Osteoblast (primary cell): ENCODE results near the gene EYA3. TPM values are rescaled to one million over a fixed set of nuclear protein-coding genes. Genes with fewer than 3 reads are reported as not detected.

Experiments used
- DNase-seq: peaks from one replicate; pipeline ENCODE4 v3.0.0; 2011; ENCODE audit warnings: low spot score, mixed read lengths; ENCODE audit not compliant: insufficient read length; ENCODE audit errors: missing footprints
- H2AFZ ChIP-seq: 2 replicates; pipeline ENCODE4 v1.6.0; 2011; ENCODE audit warnings: mild to moderate bottlenecking, low read length
- H3K27ac ChIP-seq: 2 replicates; pipeline ENCODE4 v1.5.1; 2011; ENCODE audit warnings: mild to moderate bottlenecking, low read depth, low read length, moderate library complexity
- H3K27me3 ChIP-seq: 2 replicates; pipeline ENCODE4 v1.6.0; 2012; ENCODE audit warnings: mild to moderate bottlenecking, control low read depth, inconsistent platforms, low read length, moderate library complexity; ENCODE audit not compliant: insufficient read depth
- H3K36me3 ChIP-seq: 2 replicates; pipeline ENCODE4 v1.5.1; 2011; ENCODE audit warnings: mild to moderate bottlenecking, low read length, control low read depth, moderate library complexity; ENCODE audit not compliant: insufficient read depth
- H3K4me1 ChIP-seq: 2 replicates; pipeline ENCODE4 v1.5.1; 2011; ENCODE audit warnings: mild to moderate bottlenecking, low read length, control low read depth, moderate library complexity; ENCODE audit not compliant: insufficient read depth
- H3K4me2 ChIP-seq: 2 replicates; pipeline ENCODE4 v1.6.0; 2011; ENCODE audit warnings: mild to moderate bottlenecking, low read length; ENCODE audit not compliant: insufficient read depth
- H3K4me3 ChIP-seq: fragments of 200-600 bp; sonication (generic); 3 replicates; pipeline ENCODE4 v1.5.1; 2012; ENCODE audit warnings: mild to moderate bottlenecking, low read length, inconsistent platforms; ENCODE audit not compliant: insufficient read depth
- H3K79me2 ChIP-seq: 2 replicates; pipeline ENCODE4 v1.6.0; 2012; ENCODE audit warnings: mild to moderate bottlenecking, low read length, control low read depth, inconsistent platforms; ENCODE audit not compliant: insufficient read depth
- H3K9me3 ChIP-seq: 2 replicates; pipeline ENCODE4 v1.5.1; 2011; ENCODE audit warnings: low read depth, low read length, control low read depth
- H4K20me1 ChIP-seq: 2 replicates; pipeline ENCODE4 v1.6.0; 2012; ENCODE audit warnings: mild to moderate bottlenecking, low read length, control low read depth; ENCODE audit not compliant: insufficient read depth
- total RNA-seq: library from RNA; depleted of rRNA; stranded (reverse); fragments of >200 nt; gene quantifications from 2 replicates; pipeline ENCODE4 v1.2.3, GENCODE V29; 2012
- TF ChIP-seq, protein P1 (sequence below): IDR thresholded peaks from 2 replicates; pipeline ENCODE4 v1.5.1; 2011; ENCODE audit warnings: mild to moderate bottlenecking, low read depth, low read length, moderate library complexity; ENCODE audit errors: extremely low read depth

Gene EYA3
- total RNA-seq, 1 donor: 10.9 TPM

DNA sequence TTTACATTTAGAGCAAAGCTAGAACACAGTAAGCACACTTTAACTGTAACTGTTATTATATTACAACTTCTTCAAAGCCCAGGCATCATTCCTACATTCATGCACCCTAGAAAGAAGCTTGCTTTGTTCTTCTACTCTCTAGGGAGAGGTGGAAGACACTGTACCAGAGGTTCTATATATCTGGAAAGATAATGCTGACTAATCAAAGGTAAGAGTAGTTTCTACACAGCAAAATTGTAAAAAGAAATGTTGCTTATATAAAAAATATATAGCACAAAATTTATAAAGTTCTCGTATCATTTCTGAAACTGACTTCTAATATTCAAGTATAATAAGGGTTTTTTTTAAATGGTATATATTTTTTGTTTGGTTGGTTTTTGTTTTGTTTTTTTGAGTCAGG, 44.0 kb downstream of the EYA3 start:
- no peak overlapping the region for H3K27ac ChIP-seq
- H3K79me2 ChIP-seq: peaks cover 11% of the 10 kb centered on the region
- peak; percentile 15 for DNase-seq
- no peaks in the 10 kb centered on the region for H3K27me3 ChIP-seq
- TF ChIP-seq, protein P1, sequence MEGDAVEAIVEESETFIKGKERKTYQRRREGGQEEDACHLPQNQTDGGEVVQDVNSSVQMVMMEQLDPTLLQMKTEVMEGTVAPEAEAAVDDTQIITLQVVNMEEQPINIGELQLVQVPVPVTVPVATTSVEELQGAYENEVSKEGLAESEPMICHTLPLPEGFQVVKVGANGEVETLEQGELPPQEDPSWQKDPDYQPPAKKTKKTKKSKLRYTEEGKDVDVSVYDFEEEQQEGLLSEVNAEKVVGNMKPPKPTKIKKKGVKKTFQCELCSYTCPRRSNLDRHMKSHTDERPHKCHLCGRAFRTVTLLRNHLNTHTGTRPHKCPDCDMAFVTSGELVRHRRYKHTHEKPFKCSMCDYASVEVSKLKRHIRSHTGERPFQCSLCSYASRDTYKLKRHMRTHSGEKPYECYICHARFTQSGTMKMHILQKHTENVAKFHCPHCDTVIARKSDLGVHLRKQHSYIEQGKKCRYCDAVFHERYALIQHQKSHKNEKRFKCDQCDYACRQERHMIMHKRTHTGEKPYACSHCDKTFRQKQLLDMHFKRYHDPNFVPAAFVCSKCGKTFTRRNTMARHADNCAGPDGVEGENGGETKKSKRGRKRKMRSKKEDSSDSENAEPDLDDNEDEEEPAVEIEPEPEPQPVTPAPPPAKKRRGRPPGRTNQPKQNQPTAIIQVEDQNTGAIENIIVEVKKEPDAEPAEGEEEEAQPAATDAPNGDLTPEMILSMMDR: no peak
- peaks cover 22% of the 10 kb centered on the region for H3K36me3 ChIP-seq
- peaks cover 4% of the 10 kb centered on the region for H3K4me1 ChIP-seq
- H3K4me2 ChIP-seq: no peak overlapping the region
- no peaks in the 10 kb centered on the region for H3K9me3 ChIP-seq
- H2AFZ ChIP-seq: no peak overlapping the region
- H3K4me3 ChIP-seq: no peak overlapping the region
- H4K20me1 ChIP-seq: no peaks in the 10 kb centered on the region

- H3K4me1 ChIP-seq: peaks cover 7% of the 10 kb centered on the region
- H3K9me3 ChIP-seq: no peaks in the 10 kb centered on the region
- H3K27ac ChIP-seq: no peak overlapping the region
- H3K79me2 ChIP-seq: peaks cover 6% of the 10 kb centered on the region
- H3K4me3 ChIP-seq: no peak overlapping the region
- H4K20me1 ChIP-seq: no peaks in the 10 kb centered on the region
- no peaks in the 10 kb centered on the region for H3K27me3 ChIP-seq
- H3K36me3 ChIP-seq: peaks cover 15% of the 10 kb centered on the region
- H2AFZ ChIP-seq: no peak overlapping the region
- no peak for DNase-seq
- TF ChIP-seq, protein P1: no peak
- H3K4me2 ChIP-seq: no peak overlapping the region
These were observed 49.1 kb downstream of the EYA3 start for GRCh38 chr1:28039341-28039740.

DNA sequence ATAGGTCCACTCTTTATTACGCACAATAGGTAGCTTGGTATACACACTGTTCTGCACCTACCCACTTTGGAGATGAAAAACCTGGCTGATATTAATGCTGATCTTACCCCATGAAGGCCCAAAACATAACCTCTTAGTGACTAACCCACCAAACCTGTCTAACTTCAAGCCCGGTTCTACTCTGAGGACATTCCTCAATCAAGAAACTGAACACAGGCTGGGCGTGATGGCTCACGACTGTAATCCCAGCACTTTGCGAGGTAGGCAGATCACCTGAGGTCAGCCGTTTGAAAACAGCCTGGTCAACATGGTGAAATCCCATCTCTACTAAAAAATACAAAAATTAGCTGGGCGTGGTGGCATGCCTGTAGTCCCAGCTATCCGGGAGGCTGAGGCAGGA, 50.5 kb downstream of the EYA3 start:
- Histone ChIP-seq H3K27ac (no peak overlapping the region), H3K36me3 (peaks cover 12% of the 10 kb centered on the region), H3K4me1 (peaks cover 7% of the 10 kb centered on the region), H4K20me1 (no peaks in the 10 kb centered on the region), H3K27me3 (no peaks in the 10 kb centered on the region), H3K4me3 (no peak overlapping the region), H3K9me3 (no peaks in the 10 kb centered on the region), H2AFZ (no peak overlapping the region), H3K4me2 (no peak overlapping the region), H3K79me2 (peaks cover 2% of the 10 kb centered on the region)
- TF ChIP-seq, protein P1: no peak
- no peak for DNase-seq

GRCh38 chr1:28037206-28037605, 51.2 kb downstream of the EYA3 start:
- peaks cover 11% of the 10 kb centered on the region for H3K4me1 ChIP-seq
- no peaks in the 10 kb centered on the region for H4K20me1 ChIP-seq
- DNase-seq: no peak
- no peak overlapping the region for H3K4me2 ChIP-seq
- H3K79me2 ChIP-seq: no peaks in the 10 kb centered on the region
- H3K9me3 ChIP-seq: no peaks in the 10 kb centered on the region
- peaks cover 9% of the 10 kb centered on the region for H3K36me3 ChIP-seq
- no peak overlapping the region for H3K4me3 ChIP-seq
- H3K27ac ChIP-seq: no peak overlapping the region
- H3K27me3 ChIP-seq: no peaks in the 10 kb centered on the region
- no peak overlapping the region for H2AFZ ChIP-seq
- TF ChIP-seq, protein P1: no peak
